Heart right ventricle (tissue), 16 donors: ENCODE measurements around the gene TAGLN2. TPM values are rescaled to one million over a fixed set of nuclear protein-coding genes. Genes with fewer than 3 reads are reported as not detected.
A peak's percentile ranks its signal among the peaks of the same experiment; 100 is the strongest.

Experiments used
- ATAC-seq, 8 donors: fragments of 200-7000 bp; cut with Tn5 transposase; one replicate each; pipeline ENCODE4 v1.9.1; 2020; ENCODE audit warnings: mild to moderate bottlenecking in 8 of 8, moderate library complexity in 8 of 8, moderate number of reproducible peaks in 1 of 8
- DNase-seq, 2 donors: peaks; one replicate each; pipeline ENCODE4 v3.0.0-alpha.2; 2020
- H3K27ac ChIP-seq, 10 donors: fragments of 200-600 bp; sonication (generic) in 2 of 10; one replicate each; pipeline versions ENCODE4 v1.5.0 to v1.8.0; 2020 to 2022; ENCODE audit warnings: mild to moderate bottlenecking in 3 of 10
- H3K27me3 ChIP-seq, 7 donors: fragments of 200-600 bp; one replicate each; pipeline ENCODE4 v1.8.0; 2021 to 2022; ENCODE audit warnings: mild to moderate bottlenecking in 2 of 7
- H3K36me3 ChIP-seq, 9 donors: fragments of 200-600 bp; sonication (generic) in 1 of 9; one replicate each; pipeline versions ENCODE4 v1.5.0 to v1.8.0; 2020 to 2022; ENCODE audit warnings: mild to moderate bottlenecking in 2 of 9
- H3K4me1 ChIP-seq, 9 donors: fragments of 200-600 bp; sonication (generic) in 1 of 9; one replicate each; pipeline versions ENCODE4 v1.5.0 to v1.8.0; 2020 to 2022; ENCODE audit warnings: mild to moderate bottlenecking in 4 of 9
- H3K4me3 ChIP-seq, 10 donors: fragments of 200-600 bp; sonication (generic) in 2 of 10; one replicate each; pipeline versions ENCODE4 v1.5.0 to v1.8.0; 2020 to 2022; ENCODE audit warnings: mild to moderate bottlenecking in 7 of 10, moderate library complexity in 2 of 10
- H3K9me3 ChIP-seq, 11 donors: fragments of 200-600 bp in 10 of 11; sonication (generic) in 2 of 11; one replicate each; pipeline versions ENCODE4 v1.5.0 to v1.8.0; 2013 to 2022; ENCODE audit warnings: mild to moderate bottlenecking in 2 of 11, control low read depth in 1 of 11, moderate library complexity in 1 of 11
- WGBS, 2 donors: extraction: QIAGEN DNeasy Blood & Tissue Kit; methylation state at CpG; one replicate each; pipeline ENCODE4 v1.1.7; 2013; ENCODE audit warnings: inconsistent platforms in 1 of 2; 5-methylcytosine and 5-hydroxymethylcytosine counted together
- intact Hi-C, 10 donors: fragments of 100-400 bp; cut with DNase I; formaldehyde crosslinking; loops; one replicate each; pipeline versions ENCODE4 v1.11.1 to v1.14.2; 2022
- polyA plus RNA-seq, 2 donors: library from polyadenylated mRNA; stranded (reverse); fragments of 200-250 nt; gene quantifications; one replicate each; pipeline ENCODE4 v1.2.3, GENCODE V29; 2013
- total RNA-seq, 10 donors: library from RNA; stranded (reverse); fragmentation: NEBNext Ultra II Directional in 3 of 10; extraction: Animal tissue kit (Norgen Biotek cat#: 25700) in 3 of 10; gene quantifications; one replicate each; pipeline versions ENCODE4 v1.2.1 to v1.2.4, GENCODE V29; 2021 to 2023
- TF ChIP-seq, protein P1 (sequence below), 9 donors: fragments of 200-600 bp; sonication (generic) in 2 of 9; IDR thresholded peaks; one replicate each; pipeline versions ENCODE4 v1.5.0 to v1.8.0; 2021 to 2022; ENCODE audit warnings: antibody characterized with exemption in 9 of 9, mild to moderate bottlenecking in 5 of 9, moderate library complexity in 1 of 9
- donor health status: Arrhythmogenic right ventricular cardiomyopathy.
- donor health status: ischemic (EF 13 %, LVEDD 7.1; RV severe dilation, severe dysfunction).
- donor health status: healthy with polysubstance abuse.
- donor health status: DM: no; HTN: yes; CAD: no.
- donor health status: DM: no; HTN: no; CAD: no.
- donor health status: ischemic (EF 25% LVEDD 6.9; RV normal size, moderate dysfunction).
- donor health status: ischemic (EF 25% LVEDD 5.7; RV mildly dilated, moderate dysfunction).
- donor health status: healthy.
- donor health status: DM: yes; HTN: yes; CAD: no.
- donor health status: Ischemic cardiomyopathy.
- donor health status: ischemic (EF 35%, LVEDD 5.7; RV mildly dilated, moderate dysfunction).
- donor health status: nonischemic (EF 11% LVEDD 7.7; RV severe dilation, severe dysfunction).
- donor health status: DM: yes; HTN: yes; CAD: no.
- donor health status: PGD.
- donor health status: ischemic (EF 29% LVEDD 5.4; RV normal size, mild dysfunction).
- donor health status: nonischemic (EF 23%, LVEDD 6.1; RV moderate dilation, normal function).

TAGLN2 gene
- total and polyA plus RNA-seq, 12 donors: 65.9 to 283 (median 103) TPM

DNA sequence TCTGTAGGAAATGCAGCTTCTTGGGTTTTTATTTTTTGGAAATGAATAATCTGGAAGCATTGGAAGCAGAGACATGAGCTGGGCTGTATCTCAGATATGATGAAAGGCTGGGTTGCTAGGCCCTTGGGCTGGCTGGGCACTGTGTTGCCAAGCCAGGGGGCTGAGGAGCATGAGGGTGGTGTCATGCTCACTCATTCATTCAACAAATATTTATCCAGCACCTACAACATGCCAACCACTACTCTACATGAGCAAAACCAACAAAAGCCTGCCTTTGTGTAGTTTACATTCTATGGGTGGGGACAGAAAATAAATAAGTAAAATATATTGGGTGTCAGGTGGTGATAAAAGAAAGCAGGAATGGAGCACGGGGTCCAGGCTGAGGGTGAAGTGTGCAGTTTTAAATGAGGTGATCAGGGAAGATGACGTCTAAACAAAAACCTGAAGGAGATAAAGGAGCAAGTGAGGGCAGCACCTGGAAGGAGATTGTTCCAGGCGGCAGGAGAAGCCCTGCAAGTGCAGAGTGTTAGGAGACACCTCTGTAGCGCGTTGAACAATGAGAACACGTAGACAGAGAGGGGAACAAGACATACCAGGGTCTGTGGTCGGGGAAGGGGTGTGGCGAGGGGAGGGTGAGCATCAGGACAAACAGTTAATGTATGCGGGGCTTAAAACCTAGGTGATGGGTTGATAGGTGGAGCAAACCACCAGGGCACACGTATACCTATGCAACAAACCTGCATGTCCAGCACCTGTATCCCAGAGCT is 10.9 kb downstream of the TAGLN2 start:
- Histone ChIP-seq H3K27ac (no peak overlapping the region), H3K36me3 (peaks cover 0 to 44% (median 21%) of the 10 kb centered on the region in 9 donors), H3K27me3 (no peaks in the 10 kb centered on the region), H3K4me3 (no peak overlapping the region), H3K4me1 (peaks cover 13 to 86% (median 64%) of the 10 kb centered on the region in 9 donors), H3K9me3 (no peaks in the 10 kb centered on the region)
- DNase-seq: no peak
- TF ChIP-seq, protein P1, sequence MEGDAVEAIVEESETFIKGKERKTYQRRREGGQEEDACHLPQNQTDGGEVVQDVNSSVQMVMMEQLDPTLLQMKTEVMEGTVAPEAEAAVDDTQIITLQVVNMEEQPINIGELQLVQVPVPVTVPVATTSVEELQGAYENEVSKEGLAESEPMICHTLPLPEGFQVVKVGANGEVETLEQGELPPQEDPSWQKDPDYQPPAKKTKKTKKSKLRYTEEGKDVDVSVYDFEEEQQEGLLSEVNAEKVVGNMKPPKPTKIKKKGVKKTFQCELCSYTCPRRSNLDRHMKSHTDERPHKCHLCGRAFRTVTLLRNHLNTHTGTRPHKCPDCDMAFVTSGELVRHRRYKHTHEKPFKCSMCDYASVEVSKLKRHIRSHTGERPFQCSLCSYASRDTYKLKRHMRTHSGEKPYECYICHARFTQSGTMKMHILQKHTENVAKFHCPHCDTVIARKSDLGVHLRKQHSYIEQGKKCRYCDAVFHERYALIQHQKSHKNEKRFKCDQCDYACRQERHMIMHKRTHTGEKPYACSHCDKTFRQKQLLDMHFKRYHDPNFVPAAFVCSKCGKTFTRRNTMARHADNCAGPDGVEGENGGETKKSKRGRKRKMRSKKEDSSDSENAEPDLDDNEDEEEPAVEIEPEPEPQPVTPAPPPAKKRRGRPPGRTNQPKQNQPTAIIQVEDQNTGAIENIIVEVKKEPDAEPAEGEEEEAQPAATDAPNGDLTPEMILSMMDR (IDR thresholded peaks at IDR 0.05): no peak
- intact Hi-C loops: no loop called here
- 93 to 96% methylated on average over 10 of the region's 10 CpGs for WGBS, 2 donors
- ATAC-seq: no peak

DNA sequence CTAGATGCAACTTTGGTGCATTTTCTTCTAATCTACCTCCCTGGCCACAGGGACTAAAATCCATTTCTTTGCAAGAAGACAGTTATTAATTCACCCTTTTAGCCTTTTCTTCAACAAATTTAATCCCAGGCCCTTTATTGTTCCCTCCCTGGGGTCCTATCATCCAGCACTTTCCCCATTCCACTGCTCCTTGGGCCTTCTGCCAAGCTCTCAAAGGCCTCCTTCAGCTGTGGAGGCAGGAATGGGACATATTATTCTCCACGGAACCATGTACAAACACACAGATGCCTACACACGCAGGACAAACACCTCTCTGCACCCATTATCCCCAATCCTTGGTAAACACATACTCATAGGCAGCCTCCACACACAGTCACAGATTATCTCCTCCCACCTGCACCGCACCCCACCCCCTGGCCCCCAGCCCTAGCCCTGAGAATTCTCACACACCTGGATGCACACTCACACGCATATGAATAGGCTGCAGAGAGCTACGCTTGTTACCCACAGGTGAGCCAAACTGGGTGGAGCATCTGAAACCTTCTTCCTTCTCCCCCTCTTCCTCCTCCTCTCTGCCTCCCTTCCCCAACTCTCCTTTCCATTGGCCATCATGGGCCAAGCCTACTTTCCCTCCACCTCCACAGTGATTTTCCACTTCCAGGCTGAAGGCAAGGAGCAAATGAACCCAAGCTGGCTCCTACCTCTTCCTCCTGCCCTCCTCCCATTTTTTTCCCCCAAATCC is 11.7 kb downstream of the TAGLN2 start:
- no peak overlapping the region for H3K4me3 ChIP-seq
- TF ChIP-seq, protein P1 (IDR thresholded peaks at IDR 0.05): no peak
- intact Hi-C loops: no loop called here
- no peak for ATAC-seq
- DNase-seq: no peak
- no peaks in the 10 kb centered on the region for H3K9me3 ChIP-seq
- no peaks in the 10 kb centered on the region for H3K27me3 ChIP-seq
- peaks cover 0 to 36% (median 13%) of the 10 kb centered on the region in 9 donors for H3K36me3 ChIP-seq
- 73 to 77% methylated on average over 5 of the region's 5 CpGs for whole genome bisulfite sequencing, 2 donors
- peaks cover 8 to 77% (median 58%) of the 10 kb centered on the region in 9 donors for H3K4me1 ChIP-seq
- H3K27ac ChIP-seq: no peak overlapping the region

- TF ChIP-seq, protein P1 (IDR thresholded peaks at IDR 0.05): no peak
- H3K36me3 ChIP-seq: peaks cover 0 to 15% (median 0%) of the 10 kb centered on the region in 9 donors
- intact Hi-C loops: no loop called here
- H3K9me3 ChIP-seq: no peaks in the 10 kb centered on the region
- H3K4me3 ChIP-seq: no peak overlapping the region
- peaks cover 8 to 56% (median 36%) of the 10 kb centered on the region in 9 donors for H3K4me1 ChIP-seq
- ATAC-seq: no peak
- 77 to 84% methylated on average over 6 of the region's 6 CpGs for whole genome bisulfite sequencing, 2 donors
- no peak for DNase-seq
- no peaks in the 10 kb centered on the region for H3K27me3 ChIP-seq
- H3K27ac ChIP-seq: peak overlapping the region in 9 of 10 donors; percentile 32 to 87 (median 69)
Observed at GRCh38 chr1:159911326-159912070, 13.8 kb downstream of the TAGLN2 start.
